ENCODE results near the gene SRC. TPM values are rescaled to one million over a fixed set of nuclear protein-coding genes. Genes with fewer than 3 reads are reported as not detected.

Gene SRC
- total and polyA plus RNA-seq, 8 donors: 21.3 to 78.4 (median 36.8) TPM

- no peaks in the 10 kb centered on the region for H3K4me1 ChIP-seq
- intact Hi-C loops (cut with DNase I): no loop called here
- DNase-seq (no peak), FAIRE-seq (no peak), ATAC-seq (no peak)
- WGBS, 2 donors: 36 to 42% methylated on average over 1 of the region's 1 CpG
- H3K4me3 ChIP-seq: no peak overlapping the region
- no peak overlapping the region for H3K27ac ChIP-seq
- no peak for TF ChIP-seq CTCF (IDR thresholded peaks at IDR 0.05)
- H3K36me3 ChIP-seq: no peaks in the 10 kb centered on the region
- H3K27me3 ChIP-seq: no peaks in the 10 kb centered on the region
- no peaks in the 10 kb centered on the region for H3K9me3 ChIP-seq
Observed at GRCh38 chr20:37432606-37433005, 86.7 kb downstream of the SRC start.

- H3K4me3 ChIP-seq: no peak overlapping the region
- H3K36me3 ChIP-seq: no peaks in the 10 kb centered on the region
- DNase-seq: no peak
- FAIRE-seq: no peak
- H3K9me3 ChIP-seq: no peaks in the 10 kb centered on the region
- intact Hi-C loops (cut with DNase I): no loop called here
- no peaks in the 10 kb centered on the region for H3K27me3 ChIP-seq
- no peak for ATAC-seq
- no peak overlapping the region for H3K27ac ChIP-seq
- 41 to 50% methylated on average over 4 of the region's 4 CpGs for WGBS, 2 donors
- no peak for TF ChIP-seq CTCF (IDR thresholded peaks at IDR 0.05)
- H3K4me1 ChIP-seq: no peaks in the 10 kb centered on the region
Observed at GRCh38 chr20:37435607-37436006, 89.7 kb downstream of the SRC start.

- intact Hi-C loops (cut with DNase I): no loop called here
- no peak for DNase-seq
- FAIRE-seq: no peak
- no peaks in the 10 kb centered on the region for H3K27me3 ChIP-seq
- no peaks in the 10 kb centered on the region for H3K4me1 ChIP-seq
- no peaks in the 10 kb centered on the region for H3K9me3 ChIP-seq
- no peak overlapping the region for H3K4me3 ChIP-seq
- 76 to 85% methylated on average over 9 of the region's 9 CpGs for WGBS, 2 donors
- no peak for TF ChIP-seq CTCF (IDR thresholded peaks at IDR 0.05)
- H3K36me3 ChIP-seq: no peaks in the 10 kb centered on the region
- no peak overlapping the region for H3K27ac ChIP-seq
- no peak for ATAC-seq
Observed at GRCh38 chr20:37436527-37437186, 90.7 kb downstream of the SRC start.

- H3K27me3 ChIP-seq: no peaks in the 10 kb centered on the region
- TF ChIP-seq CTCF (IDR thresholded peaks at IDR 0.05): no peak
- H3K4me3 ChIP-seq: no peak overlapping the region
- no peaks in the 10 kb centered on the region for H3K4me1 ChIP-seq
- intact Hi-C loops (cut with DNase I): no loop called here
- no peak for DNase-seq
- H3K36me3 ChIP-seq: no peaks in the 10 kb centered on the region
- H3K27ac ChIP-seq: no peak overlapping the region
- 83% methylated on average over 7 to 8 of the region's 8 CpGs for WGBS, 2 donors
- ATAC-seq: no peak
- no peak for FAIRE-seq
- no peaks in the 10 kb centered on the region for H3K9me3 ChIP-seq
Observed at GRCh38 chr20:37437676-37438075, 91.7 kb downstream of the SRC start.

- Histone ChIP-seq H3K9me3 (no peaks in the 10 kb centered on the region), H3K27me3 (no peaks in the 10 kb centered on the region), H3K4me1 (no peaks in the 10 kb centered on the region), H3K36me3 (no peaks in the 10 kb centered on the region), H3K27ac (no peak overlapping the region), H3K4me3 (no peak overlapping the region)
- no peak for TF ChIP-seq CTCF (IDR thresholded peaks at IDR 0.05)
- ATAC-seq (no peak), DNase-seq (no peak), FAIRE-seq (no peak)
- 80 to 81% methylated on average over 22 to 25 of the region's 25 CpGs for WGBS, 2 donors
- intact Hi-C loops (cut with DNase I): no loop called here
Observed at GRCh38 chr20:37438464-37439222, 92.7 kb downstream of the SRC start.

All from pancreas (tissue), 10 donors.